Activated CD4-positive, alpha-beta T cell treated with anti-CD3 and anti-CD28 coated beads, Interleukin-2, amount 50 U/mL, for 24 hours (primary cell): Measurements from ENCODE around the gene ATF7.
A peak's percentile ranks its signal among the peaks of the same experiment; 100 is the strongest.

Experiments used
- DNase-seq, 2 donors: peaks; one replicate each; pipeline ENCODE4 v3.0.0-alpha.2; 2020; ENCODE audit warnings: low read depth in 1 of 2, low spot score in 1 of 2

The ATF7 gene

GRCh38 chr12:53532021-53532420 lies 94.2 kb downstream of the ATF7 start:
- DNase-seq, result no peak

GRCh38 chr12:53530920-53531319 lies 95.3 kb downstream of the ATF7 start:
- DNase-seq, result no peak

DNA sequence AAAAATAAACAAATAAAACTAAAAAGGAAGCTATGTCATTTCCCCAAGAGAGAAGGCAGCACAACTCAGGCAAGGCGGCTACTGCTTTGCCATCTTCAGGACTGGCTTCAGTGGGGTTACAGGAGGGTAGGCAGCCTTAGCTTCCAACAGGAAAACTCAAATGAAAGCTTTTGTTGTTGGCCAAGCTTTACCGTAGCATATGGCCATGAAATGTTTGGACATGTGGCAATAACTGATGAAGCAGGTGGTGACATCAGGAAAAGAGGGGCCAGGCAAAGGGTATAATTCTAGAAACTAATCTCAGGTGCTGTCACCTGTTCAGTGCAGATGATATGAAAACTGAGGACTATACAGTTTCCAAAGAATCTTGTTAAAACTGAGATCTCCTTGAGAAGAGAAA lies 96.1 kb downstream of the ATF7 start:
- no peak for DNase-seq

DNA sequence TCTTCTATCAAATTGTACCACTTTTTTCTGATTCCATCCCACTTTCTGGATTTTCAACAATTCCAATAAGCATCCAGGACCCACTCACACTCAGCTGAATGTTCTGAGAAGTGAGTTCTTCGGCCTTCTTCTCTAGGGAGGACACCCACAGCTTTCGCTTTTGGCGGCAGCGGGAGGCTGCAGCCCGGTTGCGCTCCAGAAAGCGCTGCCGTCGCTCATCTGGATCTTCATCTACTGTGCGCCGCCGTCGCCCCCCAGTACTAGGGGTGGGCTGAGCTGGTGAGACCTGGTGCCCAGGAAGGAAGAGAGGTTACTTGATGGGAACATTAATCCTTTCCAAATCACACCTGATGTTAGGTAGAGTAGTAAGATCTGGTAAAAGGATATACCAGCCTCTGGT lies 101.7 kb downstream of the ATF7 start:
- DNase-seq, result no peak

GRCh38 chr12:53523131-53523530 lies 103.1 kb downstream of the ATF7 start:
- no peak for DNase-seq

GRCh38 chr12:53518381-53518780 lies 107.8 kb downstream of the ATF7 start:
- DNase-seq, result no peak

GRCh38 chr12:53516758-53517455 lies 109.3 kb downstream of the ATF7 start:
- DNase-seq, result no peak

DNA sequence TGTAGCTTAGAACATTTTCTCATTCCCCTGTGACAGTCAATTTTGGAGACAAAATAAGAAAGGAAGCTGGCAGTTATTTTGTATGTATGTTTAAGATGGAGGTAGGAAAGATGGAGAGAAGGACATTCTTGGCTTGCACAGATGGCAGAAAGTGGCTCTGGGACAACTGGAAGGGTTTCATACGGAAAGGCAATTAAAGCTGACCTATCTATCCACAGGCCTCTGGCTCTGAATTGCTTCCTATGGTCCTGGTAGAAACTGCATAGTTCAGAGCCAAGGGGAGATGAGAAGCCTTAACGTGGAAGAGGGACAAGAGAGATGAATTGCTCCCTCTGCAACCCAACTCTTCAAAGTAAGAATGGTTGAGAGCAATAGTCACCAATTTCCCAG lies 110.9 kb downstream of the ATF7 start:
- DNase-seq, result no peak

DNA sequence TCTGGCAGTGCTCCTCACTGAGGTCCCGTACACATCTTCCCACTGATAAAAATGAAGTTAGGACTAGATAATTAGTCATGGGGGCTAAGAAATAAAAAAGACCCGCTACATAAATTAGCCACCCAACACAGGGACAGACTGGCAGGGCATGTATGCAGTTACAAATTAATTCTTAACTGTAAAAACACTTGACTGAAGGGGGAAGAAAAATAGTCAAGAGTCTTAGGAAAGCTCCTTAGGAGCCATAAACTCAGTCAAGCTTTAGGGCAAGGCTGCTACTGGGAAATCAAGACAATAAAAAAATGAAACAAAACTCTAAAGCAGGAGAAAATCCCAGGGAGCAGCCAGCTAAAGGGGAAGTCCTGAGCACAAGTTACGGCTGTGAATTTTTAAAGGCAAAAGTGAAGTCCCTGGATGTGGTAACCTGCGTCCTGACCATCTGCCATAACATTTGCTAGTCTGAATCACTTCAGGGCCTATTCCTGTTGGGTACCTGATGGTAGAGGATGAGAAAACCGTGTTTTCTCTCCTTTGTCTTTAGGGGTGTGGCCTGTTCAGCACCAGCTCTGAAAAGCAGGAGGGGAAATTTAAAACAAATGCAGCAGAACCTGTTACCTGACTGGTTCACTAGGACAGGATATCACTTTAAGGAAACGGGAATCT lies 111.4 kb downstream of the ATF7 start:
- no peak for DNase-seq

DNA sequence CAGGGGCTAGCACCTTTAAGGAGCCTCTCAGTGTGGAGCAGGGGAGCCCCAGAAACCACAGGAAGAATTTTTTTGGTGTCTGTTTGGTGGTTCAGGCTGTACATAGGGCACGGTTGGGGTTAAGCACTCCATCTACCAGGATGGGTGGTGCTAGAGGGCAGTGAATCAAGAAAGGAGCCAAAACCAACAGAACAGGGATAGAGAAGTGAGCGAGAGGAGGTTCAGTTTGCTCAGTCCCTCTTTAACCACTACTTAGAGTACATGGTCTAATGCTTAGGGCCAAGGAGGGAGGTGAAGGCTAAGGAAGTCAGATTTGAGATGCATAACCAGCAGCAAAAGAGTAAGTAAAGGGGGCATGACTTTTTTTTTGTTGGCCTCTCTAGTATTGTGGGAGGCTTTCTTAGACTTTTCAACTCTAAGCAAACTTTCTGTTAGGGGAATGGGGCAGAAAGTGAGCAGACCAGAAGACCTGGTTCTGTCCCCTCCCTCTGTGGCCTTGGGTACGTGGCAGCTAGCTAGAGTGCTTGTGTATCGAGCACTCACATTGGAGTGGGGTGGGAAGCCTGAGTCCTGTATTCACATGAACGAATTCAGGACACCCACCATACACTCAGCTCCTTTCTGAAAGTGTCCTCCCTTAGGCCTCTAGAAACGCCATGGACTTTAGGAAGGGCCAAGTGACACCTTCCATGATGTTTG lies 112.3 kb downstream of the ATF7 start:
- DNase-seq, result no peak

- no peak for DNase-seq
These were observed 115.9 kb downstream of the ATF7 start for GRCh38 chr12:53510181-53510812.

DNA sequence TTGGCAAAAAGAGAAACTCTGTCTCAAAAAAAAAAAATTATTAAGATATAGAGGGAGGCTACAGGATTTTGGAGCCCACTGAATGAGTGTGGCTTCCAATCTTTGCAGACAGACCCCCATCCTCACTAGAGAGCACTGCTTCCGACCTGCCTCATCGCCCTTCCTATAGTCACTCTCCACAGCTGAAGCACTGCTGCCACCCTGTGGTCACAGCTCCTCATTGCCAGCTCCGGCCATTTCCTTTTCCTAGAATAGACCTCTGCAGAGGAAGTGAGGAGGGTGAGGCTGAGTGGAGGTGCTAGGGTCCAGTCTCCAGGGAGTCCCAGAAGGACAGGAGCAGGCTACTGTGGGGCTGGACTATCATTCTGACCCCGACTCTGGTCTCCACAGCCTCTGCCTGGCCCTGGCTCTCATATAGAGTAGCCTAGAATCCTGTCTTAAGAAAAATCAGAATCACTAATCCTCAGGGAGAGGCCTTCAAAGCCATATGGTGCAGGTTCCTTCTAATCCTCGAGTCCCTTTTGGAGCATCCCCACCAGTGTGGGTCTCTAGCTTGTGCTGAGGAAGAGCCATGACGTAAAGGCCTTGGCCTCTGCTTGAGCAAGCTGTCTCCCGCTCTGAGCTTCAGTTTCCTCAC lies 117.5 kb downstream of the ATF7 start:
- peak; percentile 68 to 78 for DNase-seq

GRCh38 chr12:53507603-53507885 lies 118.6 kb downstream of the ATF7 start:
- DNase-seq, result no peak

DNA sequence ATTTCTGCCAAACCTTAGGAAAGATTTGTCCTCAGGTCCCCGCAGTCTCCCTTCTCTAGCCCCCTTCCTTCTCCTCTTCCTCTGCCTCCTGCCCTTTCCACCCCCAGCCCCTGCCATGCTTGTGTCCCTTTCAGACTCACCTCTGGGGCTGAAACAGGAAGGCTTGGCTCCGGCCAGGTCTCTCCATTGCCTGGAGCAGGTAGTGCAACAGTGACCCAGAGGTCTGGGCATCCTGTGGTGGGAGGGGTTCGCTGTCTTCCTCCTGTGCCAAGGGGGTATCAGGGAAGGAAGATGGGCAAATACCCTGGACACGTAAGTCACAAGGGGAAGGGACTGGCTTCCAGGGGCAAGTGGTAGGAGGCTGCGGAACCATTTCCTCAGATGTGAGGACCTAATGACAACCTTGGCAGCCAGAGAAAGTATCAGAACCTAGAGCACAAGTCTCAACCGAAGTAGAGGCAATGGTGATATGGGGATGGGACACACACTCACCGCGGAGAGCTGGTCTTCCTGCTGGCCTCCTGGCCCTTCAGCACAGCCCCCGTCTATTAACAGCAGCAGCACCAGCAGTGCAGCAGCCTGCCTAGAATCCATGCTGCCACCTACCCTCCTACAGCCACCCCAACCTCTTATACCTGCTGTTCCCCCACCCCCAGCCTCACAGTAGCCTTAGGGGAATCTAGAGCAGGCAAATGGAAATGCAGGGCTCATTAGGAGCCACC lies 119.1 kb downstream of the ATF7 start, which contains the start of gene NPFF:
NPFF (minus strand) TSS at position 604 of the 722 bp plus-strand sequence; CDS start at position 594, 10 bp downstream.
- DNase-seq, result no peak

DNA sequence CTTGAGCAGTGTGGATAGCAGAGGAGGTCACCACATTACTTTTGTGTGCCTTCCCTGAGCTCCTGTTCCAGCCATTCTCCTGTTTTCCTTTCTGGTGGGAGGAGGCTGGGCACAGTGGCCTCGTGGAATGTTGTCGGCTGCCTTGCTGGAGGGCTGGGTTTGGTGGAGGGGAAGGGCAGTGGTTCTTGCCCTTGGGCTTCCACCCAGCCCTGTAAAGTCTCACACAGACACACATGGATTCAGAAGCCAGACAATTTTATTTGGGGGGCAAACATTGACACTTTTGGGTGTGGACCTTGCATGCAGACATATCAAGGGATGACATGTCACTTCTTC lies 119.8 kb downstream of the ATF7 start:
- DNase-seq, result no peak

DNA sequence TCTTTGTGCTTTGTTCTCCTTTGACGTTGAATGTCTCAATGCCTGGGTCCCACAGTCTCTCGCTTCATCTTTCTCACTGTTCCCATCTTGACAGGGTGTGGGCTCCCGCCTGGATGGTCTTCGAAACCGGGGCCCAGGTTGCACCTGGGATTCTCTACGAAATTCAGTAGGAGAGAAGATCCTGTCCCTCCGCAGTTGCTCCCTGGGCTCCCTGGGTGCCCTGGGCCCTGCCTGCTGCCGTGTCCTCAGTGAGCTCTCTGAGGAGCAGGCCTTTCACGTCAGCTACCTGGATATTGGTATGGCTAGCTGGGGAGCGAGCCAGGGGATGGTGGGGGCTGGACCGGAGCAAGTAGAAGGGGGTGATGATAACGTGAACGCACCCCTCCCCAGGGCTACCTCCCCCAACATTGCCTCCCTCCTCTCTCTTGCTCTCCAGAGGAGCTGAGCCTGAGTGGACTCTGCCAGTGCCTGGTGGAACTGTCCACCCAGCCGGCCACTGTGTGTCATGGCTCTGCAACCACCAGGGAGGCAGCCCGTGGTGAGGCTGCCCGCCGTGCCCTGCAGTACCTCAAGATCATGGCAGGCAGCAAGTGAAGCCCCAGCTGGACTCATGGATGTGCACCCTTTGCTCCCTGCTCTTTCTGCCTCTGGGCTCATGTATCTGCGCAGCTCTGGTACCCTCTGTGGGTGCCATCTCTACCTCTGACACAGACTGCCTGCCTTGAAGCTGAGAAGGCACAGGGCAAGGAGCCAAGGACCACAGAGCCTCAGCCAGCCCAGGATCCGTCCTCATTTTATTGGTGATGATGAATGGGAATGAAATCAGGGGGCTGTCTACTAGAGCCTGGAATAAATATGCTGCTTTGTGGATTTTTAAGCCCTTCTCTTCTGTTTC lies 120.4 kb downstream of the ATF7 start:
- no peak for DNase-seq

- DNase-seq, result no peak
These were observed 121.1 kb downstream of the ATF7 start for GRCh38 chr12:53505086-53505485.

DNA sequence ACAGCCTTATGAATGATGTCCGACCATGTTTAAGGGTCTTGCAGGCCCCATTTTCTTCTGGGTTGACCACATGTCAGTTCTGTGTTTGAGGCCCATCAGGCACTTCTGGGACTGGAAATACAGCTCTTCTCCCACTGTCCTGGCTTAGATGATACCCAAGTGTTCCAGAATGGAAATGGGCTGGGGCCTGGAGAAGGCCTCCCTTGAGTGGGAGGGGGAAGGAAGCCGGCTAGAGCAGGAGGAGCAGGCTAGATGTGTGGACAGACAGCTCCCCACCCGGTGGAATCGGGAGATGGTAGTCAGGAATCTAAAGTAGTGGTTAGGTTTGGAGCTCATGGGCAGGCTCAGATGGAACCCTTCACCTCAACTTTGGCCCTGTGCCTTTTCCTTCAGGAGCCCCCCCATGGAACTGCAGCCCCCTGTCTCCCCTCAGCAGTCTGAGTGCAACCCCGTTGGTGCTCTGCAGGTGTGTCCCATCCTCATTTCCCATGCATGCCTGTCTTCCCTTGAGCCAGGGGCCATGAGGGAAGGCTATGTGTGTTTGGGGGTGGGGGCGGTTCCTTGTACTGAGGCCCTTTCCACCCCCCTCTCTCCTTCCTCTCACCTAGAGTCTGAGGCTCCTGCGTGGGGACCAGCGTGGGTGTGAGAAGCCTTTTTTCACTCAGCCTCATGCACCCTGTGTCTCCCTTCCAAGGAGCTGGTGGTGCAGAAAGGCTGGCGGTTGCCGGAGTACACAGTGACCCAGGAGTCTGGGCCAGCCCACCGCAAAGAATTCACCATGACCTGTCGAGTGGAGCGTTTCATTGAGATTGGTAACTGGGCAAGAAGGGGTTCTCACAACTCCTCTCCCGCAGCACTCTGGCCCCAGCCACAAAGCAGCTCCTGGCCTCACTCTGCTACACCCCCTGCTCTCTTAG lies 121.9 kb downstream of the ATF7 start:
- DNase-seq, result no peak
